Epithelial cell of prostate (primary cell): Measurements from ENCODE around the gene NEDD4L.
"Not testable (repeated sequence)": the region's sequence is repeated elsewhere in the genome, so short reads cannot be mapped to it uniquely, and the experiment has no call there.

Experiments
- DNase-seq: peaks from one replicate; pipeline ENCODE4 v3.0.0-alpha.2; 2011; ENCODE audit warnings: low read depth, low spot score
- H3K27ac ChIP-seq: fragments of 450-650 bp; 2 replicates; pipeline ENCODE4 v1.5.1; 2017; ENCODE audit warnings: mild to moderate bottlenecking

Gene NEDD4L

GRCh38 chr18:58251416-58251815 is 207.4 kb downstream of the NEDD4L start:
- H3K27ac ChIP-seq, result no peak overlapping the region
- DNase-seq, result no peak

- no peak for DNase-seq
- H3K27ac ChIP-seq, result no peak overlapping the region
Measured at GRCh38 chr18:58252166-58252565, 208.1 kb downstream of the NEDD4L start.

GRCh38 chr18:58253318-58253717 is 209.3 kb downstream of the NEDD4L start:
- no peak for DNase-seq
- H3K27ac ChIP-seq, result no peak overlapping the region

GRCh38 chr18:58253871-58254270 is 209.8 kb downstream of the NEDD4L start:
- no peak for DNase-seq
- H3K27ac ChIP-seq, result no peak overlapping the region

- H3K27ac ChIP-seq, result no peak overlapping the region
- DNase-seq, result no peak
Measured at GRCh38 chr18:58254873-58255511, 211.0 kb downstream of the NEDD4L start.

GRCh38 chr18:58255701-58256311 is 211.8 kb downstream of the NEDD4L start:
- H3K27ac ChIP-seq, result no peak overlapping the region

GRCh38 chr18:58256316-58257080 is 212.5 kb downstream of the NEDD4L start:
- no peak overlapping the region for H3K27ac ChIP-seq

More at GRCh38 chr18:58255701-58256311, 211.8 kb downstream of the NEDD4L start:
- DNase-seq, result no peak

GRCh38 chr18:58257461-58257860 is 213.4 kb downstream of the NEDD4L start:
- H3K27ac ChIP-seq, result no peak overlapping the region
- no peak for DNase-seq

More at GRCh38 chr18:58256316-58257080, 212.5 kb downstream of the NEDD4L start:
- DNase-seq, result no peak

- DNase-seq, result no peak
- no peak overlapping the region for H3K27ac ChIP-seq
Measured at GRCh38 chr18:58258692-58259342, 214.8 kb downstream of the NEDD4L start.

- peak overlapping the region; percentile 75 for H3K27ac ChIP-seq
- peak; percentile 49 for DNase-seq
Measured at GRCh38 chr18:58263055-58263957, 219.3 kb downstream of the NEDD4L start.

- peak overlapping the region; percentile 75 for H3K27ac ChIP-seq
Measured at GRCh38 chr18:58264075-58264474, 220.0 kb downstream of the NEDD4L start.

GRCh38 chr18:58264840-58265239 is 220.8 kb downstream of the NEDD4L start:
- no peak for DNase-seq
- H3K27ac ChIP-seq, result no peak overlapping the region

More at GRCh38 chr18:58264075-58264474, 220.0 kb downstream of the NEDD4L start:
- no peak for DNase-seq

GRCh38 chr18:58265489-58265888 is 221.5 kb downstream of the NEDD4L start:
- DNase-seq, H3K27ac ChIP-seq: not testable (repeated sequence)

- H3K27ac ChIP-seq, result no peak overlapping the region
- no peak for DNase-seq
Measured at GRCh38 chr18:58266291-58266690, 222.3 kb downstream of the NEDD4L start.

GRCh38 chr18:58267493-58267892 is 223.5 kb downstream of the NEDD4L start:
- H3K27ac ChIP-seq, result no peak overlapping the region
- DNase-seq, result no peak

GRCh38 chr18:58268849-58269248 is 224.8 kb downstream of the NEDD4L start:
- peak overlapping the region; percentile 75 for H3K27ac ChIP-seq
- DNase-seq, result peak; percentile 73

GRCh38 chr18:58269931-58270330 is 225.9 kb downstream of the NEDD4L start:
- DNase-seq, result peak; percentile 78
- peak overlapping the region; percentile 75 for H3K27ac ChIP-seq

- no peak for DNase-seq
- peak overlapping the region; percentile 75 for H3K27ac ChIP-seq
Measured at GRCh38 chr18:58270396-58270795, 226.4 kb downstream of the NEDD4L start.

GRCh38 chr18:58271770-58272169 is 227.7 kb downstream of the NEDD4L start:
- no peak for DNase-seq
- H3K27ac ChIP-seq, result no peak overlapping the region

- no peak overlapping the region for H3K27ac ChIP-seq
- no peak for DNase-seq
Measured at GRCh38 chr18:58272209-58272608, 228.2 kb downstream of the NEDD4L start.
